ENCODE results near the gene JAG1. TPM values are rescaled to one million over a fixed set of nuclear protein-coding genes. Genes with fewer than 3 reads are reported as not detected.

The JAG1 gene
- polyA plus RNA-seq, 4 donors: 171 to 203 (median 177) TPM

- no peak for DNase-seq (ENCODE audit: low read depth in 4 of 4, low spot score in 3 of 4)
Measured at GRCh38 chr20:10701607-10702006, 27.8 kb upstream of the JAG1 start.

- no peak for DNase-seq (ENCODE audit: low read depth in 4 of 4, low spot score in 3 of 4)
Measured at GRCh38 chr20:10699941-10700340, 26.1 kb upstream of the JAG1 start.

- no peak for DNase-seq (ENCODE audit: low read depth in 4 of 4, low spot score in 3 of 4)
Measured at GRCh38 chr20:10699489-10699888, 25.7 kb upstream of the JAG1 start.

DNA sequence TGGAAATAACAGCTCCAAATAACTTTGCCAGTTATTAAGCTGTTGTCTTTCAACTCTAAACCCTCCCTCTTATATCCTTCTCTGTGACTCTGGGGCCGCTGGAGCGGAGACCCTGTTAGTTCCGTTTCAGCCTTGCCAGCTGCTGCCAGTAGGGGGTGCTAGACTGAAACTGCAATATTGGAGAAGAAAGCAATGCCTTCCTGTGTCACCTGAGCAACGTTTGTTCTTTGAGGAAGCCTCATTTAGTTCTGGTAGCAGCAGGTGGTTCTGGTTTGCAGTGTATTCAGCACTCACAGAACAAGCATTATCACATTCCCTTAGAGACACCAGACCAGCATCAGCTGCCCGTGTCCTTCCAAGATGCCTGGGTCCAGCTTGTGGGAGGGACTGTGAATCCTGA lies 22.9 kb upstream of the JAG1 start:
- no peak for DNase-seq (ENCODE audit: low read depth in 4 of 4, low spot score in 3 of 4)

GRCh38 chr20:10689385-10689784 lies 15.6 kb upstream of the JAG1 start:
- DNase-seq (ENCODE audit: low read depth in 4 of 4, low spot score in 3 of 4): no peak

DNA sequence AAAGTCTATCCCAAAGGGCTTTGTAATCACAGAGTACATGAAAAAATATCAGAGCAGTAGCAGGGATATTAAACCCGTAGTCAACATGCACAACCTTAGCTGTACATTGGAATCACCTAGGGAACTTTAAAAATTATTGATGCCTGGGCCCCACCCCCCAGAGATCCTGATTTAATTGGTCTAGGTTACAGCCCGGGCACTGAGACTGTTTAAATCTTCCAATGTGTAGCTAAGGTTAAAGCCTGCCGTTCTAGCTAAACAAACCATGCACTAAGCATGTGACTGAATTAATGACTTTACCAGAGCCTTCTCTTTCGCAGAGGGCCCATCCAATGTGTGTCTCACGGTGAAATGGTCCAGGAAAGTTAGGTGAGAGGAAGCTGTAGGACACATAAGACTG lies 14.1 kb upstream of the JAG1 start:
- DNase-seq (ENCODE audit: low read depth in 4 of 4, low spot score in 3 of 4): no peak

- DNase-seq (ENCODE audit: low read depth in 4 of 4, low spot score in 3 of 4): no peak
Measured at GRCh38 chr20:10686356-10687133, 12.7 kb upstream of the JAG1 start.

- no peak for DNase-seq (ENCODE audit: low read depth in 4 of 4, low spot score in 3 of 4)
Measured at GRCh38 chr20:10683537-10683936, 9.7 kb upstream of the JAG1 start.

- DNase-seq (ENCODE audit: low read depth in 4 of 4, low spot score in 3 of 4): no peak
Measured at GRCh38 chr20:10682939-10683338, 9.1 kb upstream of the JAG1 start.

DNA sequence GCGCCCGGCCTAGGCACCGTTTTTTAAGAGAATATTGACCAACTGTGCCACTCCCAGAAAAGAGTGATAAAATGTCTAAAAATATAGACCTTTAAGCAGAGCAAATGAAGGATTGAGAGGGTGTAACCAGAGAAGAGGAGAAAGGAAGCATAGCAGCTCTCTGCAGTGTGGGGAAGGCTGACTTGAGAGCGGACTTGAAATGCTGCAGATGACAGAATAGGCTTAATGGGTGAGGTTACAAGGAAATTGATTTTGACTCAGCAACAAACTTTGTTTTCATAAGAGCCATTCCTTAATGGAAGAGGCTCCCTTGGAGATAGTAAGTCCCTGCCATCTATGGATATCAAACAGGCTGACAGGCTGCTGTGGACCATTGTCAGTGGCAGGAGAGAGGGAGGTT lies 7.7 kb upstream of the JAG1 start:
- no peak for DNase-seq (ENCODE audit: low read depth in 4 of 4, low spot score in 3 of 4)

GRCh38 chr20:10680571-10680970 lies 6.8 kb upstream of the JAG1 start:
- DNase-seq (ENCODE audit: low read depth in 4 of 4, low spot score in 3 of 4): no peak

DNA sequence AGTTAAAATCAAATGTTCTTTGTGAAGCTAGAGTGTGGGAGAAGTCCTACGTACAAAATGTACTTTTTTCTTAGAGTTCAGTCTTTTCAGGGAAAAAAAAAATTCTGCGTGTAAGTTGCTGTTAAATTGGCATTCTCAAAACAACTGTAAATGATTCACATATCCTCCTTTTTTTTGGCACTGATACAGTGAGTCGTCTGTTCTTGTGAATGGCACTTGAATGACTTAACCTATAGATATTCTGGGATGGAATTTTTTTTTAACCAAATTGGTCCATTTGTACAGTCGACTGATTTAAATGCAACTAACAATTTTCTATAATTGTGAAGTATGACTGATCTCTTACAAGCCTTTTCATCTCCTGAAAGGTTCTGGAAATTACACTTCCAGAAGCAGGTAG lies 5.5 kb upstream of the JAG1 start:
- DNase-seq (ENCODE audit: low read depth in 4 of 4, low spot score in 3 of 4): no peak

GRCh38 chr20:10676518-10676917 lies 2.7 kb upstream of the JAG1 start:
- DNase-seq (ENCODE audit: low read depth in 4 of 4, low spot score in 3 of 4): no peak

GRCh38 chr20:10675450-10675848 lies 1.6 kb upstream of the JAG1 start:
- DNase-seq (ENCODE audit: low read depth in 4 of 4, low spot score in 3 of 4): no peak

DNA sequence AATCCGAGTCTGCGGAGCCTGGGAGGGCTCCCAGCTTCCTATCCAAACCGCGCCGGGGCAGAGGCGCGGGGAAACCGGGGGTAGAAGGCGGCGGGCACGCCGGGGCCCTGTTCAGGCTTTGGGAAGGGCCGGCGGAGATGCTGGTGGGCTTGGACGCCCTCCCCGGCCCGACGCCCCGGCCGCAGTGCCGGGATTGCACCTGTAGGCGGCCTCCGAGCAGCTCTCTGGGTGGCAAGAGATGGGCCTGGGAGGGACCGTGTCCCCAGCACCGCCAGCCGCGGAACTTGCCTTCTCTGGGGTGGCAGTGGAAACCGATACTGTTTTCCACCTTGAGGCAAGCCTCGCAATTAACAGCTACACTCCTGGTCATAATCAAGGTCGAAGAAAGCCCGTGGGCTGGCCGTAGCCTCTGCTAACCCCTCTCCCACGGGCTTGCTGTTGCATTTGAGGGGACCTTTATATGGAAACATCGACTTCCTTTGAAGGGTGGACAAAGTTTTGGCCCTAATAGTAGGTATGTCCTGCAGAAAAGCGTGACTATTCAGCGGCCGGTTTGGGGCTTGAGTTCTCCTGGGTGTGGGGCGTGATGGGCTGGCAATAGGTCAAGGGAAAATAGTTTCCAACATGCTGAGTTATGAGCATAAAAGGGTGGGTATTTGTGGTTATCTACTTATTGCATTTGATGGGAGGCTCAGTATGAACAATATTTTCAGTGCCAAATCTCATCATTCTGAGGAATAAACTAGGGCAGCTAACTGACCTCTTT lies 1.1 kb upstream of the JAG1 start:
- DNase-seq (ENCODE audit: low read depth in 4 of 4, low spot score in 3 of 4): no peak

- DNase-seq (ENCODE audit: low read depth in 4 of 4, low spot score in 3 of 4): no peak
Measured at GRCh38 chr20:10673176-10673841, 490 bp downstream of the JAG1 start.

- DNase-seq (ENCODE audit: low read depth in 4 of 4, low spot score in 3 of 4): no peak
Measured at GRCh38 chr20:10672624-10673127, 1.1 kb downstream of the JAG1 start.

DNA sequence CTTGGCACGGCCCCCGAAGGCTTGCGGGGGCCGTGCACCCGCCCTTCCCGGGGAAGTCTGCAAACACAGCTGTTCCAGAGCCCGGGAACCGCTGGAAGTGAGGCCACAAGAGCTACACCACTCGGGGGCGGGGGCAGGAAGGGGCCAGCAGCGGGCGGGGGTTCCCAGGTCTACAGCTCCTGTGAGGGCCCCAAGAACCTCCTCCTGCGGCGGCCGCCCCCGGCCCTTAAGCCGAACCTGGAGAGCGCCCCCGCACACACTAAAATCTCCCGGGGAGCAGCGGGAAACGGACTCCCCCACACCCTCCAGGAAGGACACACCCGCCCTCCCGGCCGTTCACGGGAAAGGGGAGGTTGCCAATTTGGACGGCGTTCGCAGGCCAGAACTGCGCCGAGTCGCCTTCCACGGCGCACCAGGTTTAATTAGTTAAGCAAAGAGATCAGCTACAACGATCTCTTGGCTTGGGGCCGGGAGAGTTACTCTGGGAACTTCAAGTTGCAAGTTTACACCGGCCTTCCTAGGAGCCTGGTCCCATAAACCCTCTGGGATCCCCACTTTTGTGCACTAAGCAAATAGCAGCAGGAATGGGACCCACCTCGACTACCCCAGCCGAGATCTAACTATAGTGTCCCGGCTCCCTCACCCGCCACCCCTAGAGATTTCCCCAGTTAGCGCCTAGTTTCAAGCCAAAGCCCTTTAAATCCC lies 1.7 kb downstream of the JAG1 start:
- no peak for DNase-seq (ENCODE audit: low read depth in 4 of 4, low spot score in 3 of 4)

DNA sequence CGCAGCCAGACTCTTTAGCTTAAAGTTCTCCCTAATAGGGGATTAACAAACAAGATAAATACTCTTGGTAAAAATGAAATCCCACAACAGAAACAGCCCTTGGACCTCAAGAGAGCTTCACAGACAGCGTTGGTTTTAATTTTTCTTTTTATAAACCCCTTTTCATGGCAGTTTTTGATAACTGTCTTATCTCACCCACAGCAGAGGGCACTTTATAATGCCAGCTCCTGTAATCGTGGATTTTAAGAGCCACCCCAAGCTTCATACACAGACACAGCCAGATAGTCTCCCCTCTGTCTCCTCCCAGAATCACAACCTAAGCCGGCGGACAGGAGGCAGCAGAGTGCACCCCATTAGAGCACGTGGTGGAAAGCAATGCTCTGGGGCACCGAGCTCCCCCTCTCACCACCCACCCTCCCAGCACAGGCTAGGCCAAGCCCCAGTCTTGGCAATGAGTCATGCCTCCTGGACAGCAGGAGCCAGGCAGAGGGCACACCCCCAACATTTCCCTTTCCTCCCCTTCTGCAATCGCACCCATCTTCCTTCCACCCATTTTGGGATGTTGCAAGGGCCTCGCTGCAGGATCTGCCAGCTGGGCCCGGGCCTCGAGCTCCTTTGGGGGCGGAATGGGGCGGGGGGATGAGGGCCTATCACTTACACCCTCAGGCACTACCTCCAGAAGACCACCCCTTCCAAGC lies 2.4 kb downstream of the JAG1 start:
- DNase-seq (ENCODE audit: low read depth in 4 of 4, low spot score in 3 of 4): no peak

DNA sequence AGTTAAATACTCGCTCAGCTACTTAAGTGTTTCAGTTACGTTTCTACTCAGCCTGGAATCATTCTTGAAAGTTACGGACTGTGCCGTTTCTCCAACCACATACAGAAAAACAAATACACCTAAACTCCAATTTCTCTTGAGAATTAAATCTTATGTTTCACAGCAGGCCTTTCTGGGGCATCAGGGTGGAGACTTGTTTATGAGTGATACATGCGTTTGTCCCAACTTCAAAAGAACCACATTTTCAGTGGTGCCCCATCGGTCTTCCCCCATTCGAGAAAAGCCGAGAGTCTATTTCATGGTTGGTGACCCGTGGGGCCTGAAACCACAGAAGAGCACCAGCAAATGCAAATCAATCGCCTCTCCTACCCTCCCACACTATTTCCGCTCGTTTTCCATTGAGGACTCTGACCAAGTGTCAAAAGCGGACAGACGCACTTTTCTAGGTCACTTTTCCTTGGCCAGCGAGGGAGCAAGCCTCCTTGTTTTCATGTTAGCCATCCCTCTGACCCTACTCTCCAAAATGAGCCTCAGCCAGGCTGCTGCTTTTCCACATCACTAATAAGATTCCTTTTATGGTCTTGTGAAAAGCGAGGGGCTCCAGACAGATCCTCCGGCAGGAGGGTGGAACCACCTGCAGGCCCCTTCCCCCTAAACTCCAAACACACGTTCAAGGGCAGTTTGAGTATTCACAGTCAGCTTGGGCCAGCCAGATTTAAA lies 3.1 kb downstream of the JAG1 start:
- DNase-seq (ENCODE audit: low read depth in 4 of 4, low spot score in 3 of 4): no peak

Data from right renal pelvis (tissue), 4 donors.